H1 (cell line): ENCODE results near the gene HOXC11. TPM values are rescaled to one million over a fixed set of nuclear protein-coding genes. Genes with fewer than 3 reads are reported as not detected.

Source experiments
- CTCF ChIA-PET: fragments of 300-600 bp; sonication (Branson Sonifier 250); formaldehyde crosslinking; loops from one replicate; lab custom pipeline; 2021; ENCODE audit not compliant: partially characterized antibody; lab: Charles Lee
- POLR2A ChIA-PET: fragments of 300-600 bp; sonication (Branson Sonifier 250); formaldehyde crosslinking; loops from one replicate; lab custom pipeline; 2021; ENCODE audit warnings: inconsistent platforms; ENCODE audit not compliant: partially characterized antibody; lab: Charles Lee
- DNase-seq, 2 experiments: peaks; one replicate each; pipeline versions ENCODE4 v3.0.0 to v3.0.0-alpha.2; 2010 to 2022; ENCODE audit warnings: low spot score in 2 of 2, low read depth in 1 of 2, mixed read lengths in 1 of 2
- FAIRE-seq: peaks from 2 replicates; lab custom pipeline; 2011; peaks lifted over from hg19 to GRCh38; lab: Jason Lieb, UNC
- H2AFZ ChIP-seq: 2 replicates; pipeline ENCODE4 v1.8.1; 2012; ENCODE audit warnings: low read length, inconsistent platforms
- H2AK5ac ChIP-seq: 2 replicates; pipeline ENCODE4 v1.6.1; 2013; ENCODE audit warnings: low read depth, low read length
- H2BK120ac ChIP-seq: replicated peaks from 2 replicates; pipeline ENCODE3; 2013; ENCODE audit warnings: low read depth, low read length, inconsistent platforms
- H2BK12ac ChIP-seq: 2 replicates; pipeline ENCODE4 v1.6.1; 2013; ENCODE audit warnings: low read depth, low read length
- H2BK15ac ChIP-seq: 2 replicates; pipeline ENCODE4 v1.6.1; 2013; ENCODE audit warnings: low read length
- H2BK20ac ChIP-seq: 2 replicates; pipeline ENCODE4 v1.6.1; 2013; ENCODE audit warnings: low read length
- H2BK5ac ChIP-seq: 2 replicates; pipeline ENCODE4 v1.6.1; 2013; ENCODE audit warnings: low read depth, low read length
- H3K14ac ChIP-seq: 2 replicates; pipeline ENCODE4 v1.6.1; 2013; ENCODE audit warnings: inconsistent platforms; ENCODE audit not compliant: insufficient read length
- H3K18ac ChIP-seq: 2 replicates; pipeline ENCODE4 v1.6.1; 2013; ENCODE audit warnings: low read length; ENCODE audit errors: extremely low read depth
- H3K23ac ChIP-seq: 2 replicates; pipeline ENCODE4 v1.6.1; 2013; ENCODE audit warnings: inconsistent platforms; ENCODE audit not compliant: insufficient read length
- H3K23me2 ChIP-seq: 2 replicates; pipeline ENCODE4 v1.6.1; 2013; ENCODE audit warnings: low read depth, low read length
- H3K27ac ChIP-seq: 2 replicates; pipeline ENCODE4 v1.6.1; 2011; ENCODE audit warnings: low read depth, low read length, inconsistent platforms
- H3K27me3 ChIP-seq, 4 experiments: replicated peaks in 1 of 4; 1 replicate in 1 of 4; 2 replicates in 3 of 4; pipeline versions ENCODE4 v1.6.1 to v1.8.1; 2011 to 2013; ENCODE audit warnings: low read length in 3 of 4, mild to moderate bottlenecking in 3 of 4, inconsistent platforms in 2 of 4, mixed read lengths in 2 of 4, moderate library complexity in 1 of 4; ENCODE audit not compliant: control insufficient read depth in 3 of 4, insufficient read depth in 3 of 4; ENCODE audit errors: extremely low read depth in 1 of 4
- H3K36me3 ChIP-seq, 4 experiments: 2 replicates each; pipeline versions ENCODE4 v1.6.1 to v1.8.1; 2011 to 2013; ENCODE audit warnings: mild to moderate bottlenecking in 4 of 4, low read length in 3 of 4, moderate library complexity in 2 of 4, control low read depth in 1 of 4, inconsistent platforms in 1 of 4; ENCODE audit not compliant: insufficient read depth in 4 of 4, control insufficient read depth in 2 of 4
- H3K4ac ChIP-seq: replicated peaks from 2 replicates; pipeline ENCODE3; 2013; ENCODE audit warnings: low read length, low read depth, mixed read lengths, inconsistent platforms; ENCODE audit not compliant: insufficient read length
- H3K4me1 ChIP-seq, 4 experiments: replicated peaks in 1 of 4; 1 replicate in 1 of 4; 2 replicates in 3 of 4; pipeline versions ENCODE4 v1.6.1 to v1.8.1; 2011 to 2013; ENCODE audit warnings: low read length in 3 of 4, inconsistent platforms in 2 of 4, mixed read lengths in 1 of 4; ENCODE audit not compliant: insufficient read depth in 4 of 4, control insufficient read depth in 3 of 4
- H3K4me2 ChIP-seq, 2 experiments: 2 replicates each; pipeline versions ENCODE4 v1.6.1 to v1.8.1; 2011 to 2013; ENCODE audit warnings: low read depth in 2 of 2, low read length in 2 of 2, control low read depth in 1 of 2, inconsistent platforms in 1 of 2, mild to moderate bottlenecking in 1 of 2; ENCODE audit not compliant: insufficient read depth in 1 of 2
- H3K4me3 ChIP-seq, 4 experiments: fragments of 200-600, 300-600 bp in 1 of 4; sonication (generic), shearing (Covaris generic), sonication (Bioruptor Twin) in 1 of 4; 2 replicates each; pipeline versions ENCODE4 v1.5.1 to v1.8.1; 2011 to 2016; ENCODE audit warnings: low read length in 4 of 4, low read depth in 3 of 4, control low read depth in 2 of 4, inconsistent platforms in 2 of 4, mild to moderate bottlenecking in 2 of 4, mixed read lengths in 1 of 4, moderate library complexity in 1 of 4; ENCODE audit not compliant: insufficient read depth in 2 of 4; ENCODE audit errors: extremely low read depth in 1 of 4
- H3K56ac ChIP-seq: replicated peaks from 2 replicates; pipeline ENCODE3; 2013; ENCODE audit warnings: low read depth, mild to moderate bottlenecking, mixed read lengths, low read length, inconsistent platforms; ENCODE audit not compliant: insufficient read length
- H3K79me1 ChIP-seq: 2 replicates; pipeline ENCODE4 v1.6.1; 2013; ENCODE audit warnings: low read depth, low read length, control low read depth
- H3K79me2 ChIP-seq, 2 experiments: 2 replicates each; pipeline versions ENCODE4 v1.6.1 to v1.8.1; 2012 to 2013; ENCODE audit warnings: low read length in 2 of 2, mild to moderate bottlenecking in 2 of 2, inconsistent platforms in 1 of 2; ENCODE audit not compliant: insufficient read depth in 2 of 2, control insufficient read depth in 1 of 2
- H3K9ac ChIP-seq, 4 experiments: replicated peaks in 1 of 4; 1 replicate in 1 of 4; 2 replicates in 3 of 4; pipeline versions ENCODE4 v1.6.1 to v1.8.1; 2011 to 2013; ENCODE audit warnings: low read depth in 3 of 4, low read length in 3 of 4, control low read depth in 2 of 4, mild to moderate bottlenecking in 2 of 4, moderate library complexity in 2 of 4, inconsistent platforms in 1 of 4; ENCODE audit errors: extremely low read depth in 1 of 4
- H3K9me3 ChIP-seq, 2 experiments: 2 replicates each; pipeline versions ENCODE4 v1.6.1 to v1.8.1; 2012 to 2013; ENCODE audit warnings: mild to moderate bottlenecking in 2 of 2, moderate library complexity in 2 of 2, control low read depth in 1 of 2, inconsistent platforms in 1 of 2, low read depth in 1 of 2, low read length in 1 of 2, mixed read lengths in 1 of 2; ENCODE audit not compliant: insufficient read depth in 2 of 2
- H4K20me1 ChIP-seq, 2 experiments: replicated peaks in 1 of 2; 2 replicates each; pipeline versions ENCODE3 to v1.8.1; 2011 to 2013; ENCODE audit warnings: inconsistent platforms in 2 of 2, low read length in 2 of 2, mild to moderate bottlenecking in 1 of 2; ENCODE audit not compliant: insufficient read depth in 2 of 2, control insufficient read depth in 1 of 2
- H4K5ac ChIP-seq: 2 replicates; pipeline ENCODE4 v1.6.1; 2013; ENCODE audit warnings: low read length, low read depth, mixed read lengths, inconsistent platforms; ENCODE audit not compliant: insufficient read length
- H4K8ac ChIP-seq: 2 replicates; pipeline ENCODE4 v1.8.0; 2013; ENCODE audit warnings: mild to moderate bottlenecking, moderate library complexity, low read length, inconsistent platforms; ENCODE audit not compliant: insufficient read depth; ENCODE audit errors: extremely low read depth
- H4K91ac ChIP-seq: replicated peaks from 2 replicates; pipeline ENCODE3; 2013; ENCODE audit warnings: low read length, mixed read lengths, inconsistent platforms; ENCODE audit not compliant: insufficient read length
- CBX8 ChIP-seq: fragments of 300-800, 300-1000 bp; sonication (generic); IDR thresholded peaks from 2 replicates; pipeline ENCODE4 v1.7.1; 2016; ENCODE audit warnings: low read depth, low read length, borderline replicate concordance
- CHD2 ChIP-seq: IDR thresholded peaks from 2 replicates; pipeline ENCODE4 v1.6.1; 2012; ENCODE audit warnings: low read length, improper control_type of control experiment
- CTCF ChIP-seq, 3 experiments: IDR thresholded peaks; 1 replicate in 2 of 3; 2 replicates in 1 of 3; pipeline versions ENCODE4 v1.5.1 to v1.6.1; 2011; ENCODE audit warnings: low read length in 3 of 3, mild to moderate bottlenecking in 3 of 3, inconsistent platforms in 2 of 3, low read depth in 1 of 3, moderate library complexity in 1 of 3; ENCODE audit not compliant: insufficient read depth in 1 of 3; ENCODE audit errors: control extremely low read depth in 1 of 3
- EZH2 ChIP-seq: fragments of 200-600 bp; sonication (generic); IDR thresholded peaks from 2 replicates; pipeline ENCODE4 v1.7.1; 2012; ENCODE audit warnings: low read depth, mild to moderate bottlenecking, moderate library complexity, low read length, inconsistent platforms; ENCODE audit not compliant: severe bottlenecking
- HDAC6 ChIP-seq: IDR thresholded peaks from one replicate; pipeline ENCODE4 v1.7.1; 2012; ENCODE audit warnings: low read depth, mild to moderate bottlenecking, inconsistent platforms, low read length, moderate library complexity
- POLR2A ChIP-seq, 2 experiments: IDR thresholded peaks; 1 replicate in 1 of 2; 2 replicates in 1 of 2; pipeline ENCODE4 v1.6.1; 2011; ENCODE audit warnings: low read depth in 2 of 2, low read length in 2 of 2, mild to moderate bottlenecking in 2 of 2; ENCODE audit errors: control extremely low read depth in 1 of 2
- SP4 ChIP-seq: IDR thresholded peaks from 2 replicates; pipeline ENCODE4 v1.6.1; 2012; ENCODE audit warnings: low read length, inconsistent platforms
- USF2 ChIP-seq: IDR thresholded peaks from 2 replicates; pipeline ENCODE4 v1.6.1; 2011; ENCODE audit warnings: low read length, improper control_type of control experiment
- WGBS, 2 experiments: shearing (Covaris generic) in 1 of 2; methylation state at CpG; one replicate each; pipeline versions ENCODE4 v1.1.6 to v1.1.7; 2013 to 2015; ENCODE audit warnings: low lambda C conversion rate in 2 of 2, mixed read lengths in 2 of 2, inconsistent platforms in 1 of 2, low coverage in 1 of 2, missing lambda C conversion rate in 1 of 2; ENCODE audit not compliant: insufficient replicate concordance in 2 of 2, insufficient coverage in 1 of 2, insufficient read length in 1 of 2; ENCODE audit errors: extremely low coverage in 1 of 2, missing lambda C conversion rate in 1 of 2; 5-methylcytosine and 5-hydroxymethylcytosine counted together
- polyA plus RNA-seq, 7 experiments: library from polyadenylated mRNA; depleted of rRNA in 3 of 7; stranded (reverse) in 5 of 7; unstranded in 2 of 7; fragments of >200 nt in 5 of 7; fragments of 200-250 nt in 2 of 7; gene quantifications; 1 replicate in 5 of 7; 2 replicates in 1 of 7; 4 replicates in 1 of 7; pipeline versions ENCODE4 v1.2.1 to v1.2.3, GENCODE V29; 2011 to 2013; ENCODE audit warnings: missing spikeins in 2 of 7, mixed read lengths in 2 of 7
- total RNA-seq: library from RNA; stranded (reverse); fragmentation: NEBNext Ultra II Directional; extraction: Animal tissue kit (Norgen Biotek cat#: 25700); gene quantifications from 2 replicates; pipeline ENCODE4 v1.2.1, GENCODE V29; 2021

Gene HOXC11
- total and polyA plus RNA-seq, 2 of the 8 experiments (the other 6 are each of a cell fraction or from before 2014, with no cell fraction given) = not detected

- H2AFZ ChIP-seq = no peak overlapping the region
- no peak for DNase-seq
- no peak overlapping the region for H3K4ac ChIP-seq
- H3K4me1 ChIP-seq = peaks cover 0 to 15% (median 3%) of the 10 kb centered on the region in 4 experiments; a peak in 5 of 7 replicates
- peak overlapping the region; percentile 93 for H2AK5ac ChIP-seq
- peaks cover 97 to 100% (median 100%) of the 10 kb centered on the region in 4 experiments for H3K27me3 ChIP-seq
- peak overlapping the region in 1 of 4 experiments; percentile 5; a peak in 1 of 8 replicates for H3K4me3 ChIP-seq
- H3K36me3 ChIP-seq = peaks cover 0 to 19% (median 0%) of the 10 kb centered on the region in 4 experiments; a peak in 1 of 8 replicates
- no peak overlapping the region for H2BK120ac ChIP-seq
- H4K20me1 ChIP-seq = peaks cover 29 to 30% of the 10 kb centered on the region in 2 experiments
- H3K27ac ChIP-seq = no peak overlapping the region
- H3K79me1 ChIP-seq = no peaks in the 10 kb centered on the region
- ChIA-PET POLR2A (interaction anchor here (1.6 kb wide), 1 partner anchor 8 kb away, joined by 4 read pairs; no protein-coding TSS in a partner anchor), CTCF (interaction anchor here (0.7 to 4.4 kb wide), 5 partner anchors 9 to 213 kb away, joined by 3 to 28 read pairs (median 15); partner anchors contain the start of gene HOXC10)
- H3K9me3 ChIP-seq = peaks cover 0 to 4% of the 10 kb centered on the region in 2 experiments; a peak in 1 of 4 replicates
- no peak overlapping the region for H3K14ac ChIP-seq
- H2BK5ac ChIP-seq = no peak overlapping the region
- FAIRE-seq = no peak
- H3K56ac ChIP-seq = no peak overlapping the region
- no peak overlapping the region for H4K5ac ChIP-seq
- no peaks in the 10 kb centered on the region for H3K79me2 ChIP-seq
- 0 out of 2 replicates have a peak overlapping the region, but pooled peaks have one; percentile 46 for H2BK15ac ChIP-seq
- peak overlapping the region; percentile 23 to 56 for H3K4me2 ChIP-seq
- no peak overlapping the region for H3K23ac ChIP-seq
- H2BK12ac ChIP-seq = peak overlapping the region; percentile 87; the same call in 1 of the 2 replicates
- peaks cover 2% of the 10 kb centered on the region; the same call in 1 of the 2 replicates for H3K23me2 ChIP-seq
- H3K9ac ChIP-seq = no peak overlapping the region
- no peak overlapping the region for H4K91ac ChIP-seq
- H4K8ac ChIP-seq = no peak overlapping the region
- H2BK20ac ChIP-seq = no peak overlapping the region
- peak overlapping the region; percentile 19; the same call in 1 of the 2 replicates for H3K18ac ChIP-seq
- WGBS, 2 experiments = 13% methylated on average over 35 of the region's 60 CpGs; no CpG with 5 or more reads in 1 of the 2 experiments
- TF ChIP-seq EZH2 (peak; percentile 99), CBX8 (no peak), SP4 (no peak), USF2 (no peak), POLR2A (IDR thresholded peaks at IDR 0.05; ENCODE audit: control extremely low read depth in 1 of 2, low read depth in 2 of 2, low read length in 2 of 2) (no peak), HDAC6 (no peak), CHD2 (no peak), CTCF (IDR thresholded peaks at IDR 0.05; ENCODE audit: control extremely low read depth in 1 of 3, insufficient read depth in 1 of 3, low read depth in 1 of 3, low read length in 3 of 3) (no peak)
These were observed 21.5 kb downstream of the HOXC11 start for GRCh38 chr12:53994264-53995001.
